Lower lobe of right lung (tissue), 2 donors: ENCODE data around the gene DCHS2. TPM values are rescaled to one million over a fixed set of nuclear protein-coding genes. Genes with fewer than 3 reads are reported as not detected.

ENCODE experiments used
- ATAC-seq, 2 donors: fragments of 200-7000 bp; cut with Tn5 transposase; one replicate each; pipeline ENCODE4 v1.9.1; 2020 to 2022; ENCODE audit warnings: mild to moderate bottlenecking in 2 of 2, moderate library complexity in 2 of 2
- DNase-seq: peaks from one replicate; pipeline ENCODE4 v3.0.0-alpha.2; 2020
- H3K27ac ChIP-seq: fragments of 200-600 bp; one replicate; pipeline ENCODE4 v1.8.0; 2022
- H3K27me3 ChIP-seq: fragments of 200-600 bp; one replicate; pipeline ENCODE4 v1.8.0; 2022; ENCODE audit warnings: low read depth
- H3K36me3 ChIP-seq: fragments of 200-600 bp; one replicate; pipeline ENCODE4 v1.8.0; 2022; ENCODE audit warnings: mild to moderate bottlenecking
- H3K4me1 ChIP-seq: fragments of 200-600 bp; one replicate; pipeline ENCODE4 v1.8.0; 2022
- H3K4me3 ChIP-seq: fragments of 200-600 bp; one replicate; pipeline ENCODE4 v1.8.0; 2022; ENCODE audit warnings: mild to moderate bottlenecking
- H3K9me3 ChIP-seq: fragments of 200-600 bp; one replicate; pipeline ENCODE4 v1.8.0; 2022
- intact Hi-C: fragments of 100-400 bp; cut with DNase I; formaldehyde crosslinking; loops from one replicate; pipeline ENCODE4 v1.11.0; 2022
- total RNA-seq: library from RNA; stranded (reverse); fragmentation: NEBNext Ultra II Directional; extraction: Animal tissue kit (Norgen Biotek cat#: 25700); gene quantifications from one replicate; pipeline ENCODE4 v1.2.1, GENCODE V29; 2021
- TF ChIP-seq, protein P1 (sequence below): fragments of 200-600 bp; IDR thresholded peaks from one replicate; pipeline ENCODE4 v1.8.0; 2022; ENCODE audit warnings: antibody characterized with exemption, mild to moderate bottlenecking
- donor health status: DM: no; HTN: yes; CAD: no; lungs with severe emphysema.

DCHS2 gene
- total RNA-seq, 1 donor from 2014 or later: 0.53 TPM

DNA sequence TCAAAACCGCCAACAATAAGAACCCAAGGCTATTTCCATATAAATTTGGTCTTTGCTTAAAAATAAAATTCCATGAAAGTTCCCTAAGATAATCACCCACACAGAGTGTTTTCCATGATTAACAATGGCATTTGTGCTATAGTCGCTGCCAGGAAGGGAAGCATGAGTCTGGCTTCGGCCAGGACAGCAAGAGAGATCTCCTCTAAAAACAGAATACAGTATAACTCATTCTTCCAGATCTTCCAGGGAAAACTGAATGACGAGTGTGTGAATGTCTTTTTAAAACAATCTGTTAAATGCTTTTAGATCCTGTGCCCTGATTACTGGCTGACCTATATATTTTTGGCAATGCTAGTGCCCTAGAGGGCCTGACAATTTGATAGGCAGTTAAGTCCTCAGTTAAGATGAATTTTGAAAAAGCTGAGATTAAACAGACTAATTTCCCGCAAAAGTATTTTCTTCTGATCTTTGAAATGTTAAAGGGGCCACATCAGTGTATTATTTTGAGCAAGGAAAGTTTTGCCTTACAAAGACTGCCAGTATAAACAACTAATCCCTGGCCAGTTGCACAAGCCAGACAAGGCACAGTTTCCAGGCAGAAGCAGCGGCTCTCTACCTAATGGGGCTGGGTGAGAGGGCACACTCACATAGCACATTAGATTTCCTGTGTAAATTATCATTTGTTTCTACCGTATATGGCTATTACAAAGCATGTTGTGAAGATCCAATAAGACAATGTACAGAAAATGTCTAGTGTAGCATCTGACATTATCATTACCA, 127.3 kb downstream of the DCHS2 start:
- Histone ChIP-seq H3K27ac (no peak overlapping the region), H3K4me3 (no peak overlapping the region), H3K4me1 (no peaks in the 10 kb centered on the region), H3K9me3 (no peaks in the 10 kb centered on the region), H3K27me3 (no peaks in the 10 kb centered on the region), H3K36me3 (no peaks in the 10 kb centered on the region)
- DNase-seq: no peak
- intact Hi-C loops: no loop called here
- TF ChIP-seq, protein P1, sequence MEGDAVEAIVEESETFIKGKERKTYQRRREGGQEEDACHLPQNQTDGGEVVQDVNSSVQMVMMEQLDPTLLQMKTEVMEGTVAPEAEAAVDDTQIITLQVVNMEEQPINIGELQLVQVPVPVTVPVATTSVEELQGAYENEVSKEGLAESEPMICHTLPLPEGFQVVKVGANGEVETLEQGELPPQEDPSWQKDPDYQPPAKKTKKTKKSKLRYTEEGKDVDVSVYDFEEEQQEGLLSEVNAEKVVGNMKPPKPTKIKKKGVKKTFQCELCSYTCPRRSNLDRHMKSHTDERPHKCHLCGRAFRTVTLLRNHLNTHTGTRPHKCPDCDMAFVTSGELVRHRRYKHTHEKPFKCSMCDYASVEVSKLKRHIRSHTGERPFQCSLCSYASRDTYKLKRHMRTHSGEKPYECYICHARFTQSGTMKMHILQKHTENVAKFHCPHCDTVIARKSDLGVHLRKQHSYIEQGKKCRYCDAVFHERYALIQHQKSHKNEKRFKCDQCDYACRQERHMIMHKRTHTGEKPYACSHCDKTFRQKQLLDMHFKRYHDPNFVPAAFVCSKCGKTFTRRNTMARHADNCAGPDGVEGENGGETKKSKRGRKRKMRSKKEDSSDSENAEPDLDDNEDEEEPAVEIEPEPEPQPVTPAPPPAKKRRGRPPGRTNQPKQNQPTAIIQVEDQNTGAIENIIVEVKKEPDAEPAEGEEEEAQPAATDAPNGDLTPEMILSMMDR: no peak
- no peak for ATAC-seq

DNA sequence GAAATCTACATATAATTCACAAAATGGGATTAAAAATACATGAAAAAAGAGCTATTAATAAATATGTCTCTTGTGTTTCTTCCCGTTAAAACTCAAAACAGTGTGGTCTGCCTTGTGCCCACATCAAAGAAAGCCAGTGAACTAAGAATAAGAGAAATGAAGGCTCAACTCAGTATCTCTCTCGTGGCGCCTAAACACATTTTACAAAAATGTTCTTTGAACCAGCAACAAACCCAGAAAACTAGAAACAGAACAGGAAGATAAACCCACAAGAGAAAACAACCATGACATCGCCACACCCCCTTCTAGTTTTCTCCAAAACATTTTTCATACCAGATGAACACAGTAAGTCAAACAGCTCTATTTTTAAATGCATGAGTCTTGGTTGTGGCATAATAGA, 130.1 kb downstream of the DCHS2 start:
- no peaks in the 10 kb centered on the region for H3K4me1 ChIP-seq
- TF ChIP-seq, protein P1: no peak
- no peaks in the 10 kb centered on the region for H3K27me3 ChIP-seq
- ATAC-seq (no peak), DNase-seq (no peak)
- no peaks in the 10 kb centered on the region for H3K36me3 ChIP-seq
- no peak overlapping the region for H3K27ac ChIP-seq
- H3K9me3 ChIP-seq: no peaks in the 10 kb centered on the region
- H3K4me3 ChIP-seq: no peak overlapping the region
- intact Hi-C loops: no loop called here

DNA sequence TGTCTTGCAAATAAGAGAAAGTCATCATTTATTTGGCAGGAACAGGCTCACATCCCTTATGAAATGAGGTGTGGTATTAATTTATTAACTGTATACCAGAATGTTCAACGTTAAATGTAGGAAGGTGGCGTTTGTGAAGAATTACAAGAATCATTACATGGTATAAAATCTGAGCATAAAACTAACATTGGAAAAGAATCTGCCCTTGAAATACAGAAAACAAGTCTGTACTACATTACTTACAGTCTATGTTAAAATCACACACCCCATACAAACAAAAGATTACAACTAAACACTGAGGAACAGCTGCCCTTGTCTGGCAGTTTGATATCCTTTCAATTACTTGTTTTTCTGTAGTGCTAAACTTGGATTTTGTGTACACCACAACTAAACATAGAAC, 131.1 kb downstream of the DCHS2 start:
- Histone ChIP-seq H3K9me3 (no peaks in the 10 kb centered on the region), H3K4me3 (no peak overlapping the region), H3K4me1 (no peaks in the 10 kb centered on the region), H3K27ac (no peak overlapping the region), H3K36me3 (no peaks in the 10 kb centered on the region), H3K27me3 (no peaks in the 10 kb centered on the region)
- intact Hi-C loops: no loop called here
- ATAC-seq: no peak
- TF ChIP-seq, protein P1: no peak
- DNase-seq: no peak

DNA sequence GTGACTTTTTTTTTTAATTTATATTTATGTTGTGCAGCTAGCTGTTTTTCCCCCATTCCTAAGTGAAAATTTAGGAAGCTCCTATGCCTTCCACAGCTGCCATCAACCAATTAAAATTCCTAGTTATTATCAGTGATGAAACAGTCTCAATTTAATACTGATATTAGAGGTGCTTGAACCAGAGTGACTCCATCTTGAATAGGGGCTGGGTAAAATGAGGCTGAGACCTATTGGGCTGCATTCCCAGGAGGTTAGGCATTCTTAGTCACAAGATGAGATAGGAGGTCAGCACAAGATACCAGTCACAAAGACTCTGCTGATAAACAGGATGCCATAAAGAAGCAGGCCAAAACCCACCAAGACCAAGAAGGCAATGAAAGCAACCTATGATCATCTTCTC, 136.7 kb downstream of the DCHS2 start:
- no peaks in the 10 kb centered on the region for H3K27me3 ChIP-seq
- H3K4me1 ChIP-seq: no peaks in the 10 kb centered on the region
- TF ChIP-seq, protein P1: no peak
- DNase-seq (no peak), ATAC-seq (no peak)
- H3K36me3 ChIP-seq: no peaks in the 10 kb centered on the region
- H3K9me3 ChIP-seq: no peaks in the 10 kb centered on the region
- no peak overlapping the region for H3K4me3 ChIP-seq
- H3K27ac ChIP-seq: no peak overlapping the region
- intact Hi-C loops: no loop called here

DNA sequence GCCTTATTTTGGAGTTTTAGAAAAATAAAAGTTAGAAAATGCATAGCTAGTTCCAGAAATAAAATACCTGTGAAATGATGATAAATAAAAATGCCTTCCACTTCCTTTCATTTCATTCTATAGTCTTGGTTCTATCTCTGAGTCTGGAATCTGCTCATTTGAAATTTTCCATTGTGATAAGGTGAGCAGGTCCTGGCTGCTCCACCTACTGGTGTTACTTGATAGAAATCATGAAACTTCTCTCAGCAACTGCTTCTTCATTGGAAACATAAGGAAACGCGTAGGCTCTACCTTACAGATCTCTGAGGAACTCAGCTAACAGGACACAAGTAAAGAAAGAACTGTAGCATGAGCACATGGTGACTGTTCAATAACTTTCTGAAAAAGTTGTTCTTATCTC, 141.8 kb downstream of the DCHS2 start:
- no peaks in the 10 kb centered on the region for H3K9me3 ChIP-seq
- intact Hi-C loops: no loop called here
- ATAC-seq (no peak), DNase-seq (no peak)
- H3K27me3 ChIP-seq: no peaks in the 10 kb centered on the region
- no peak overlapping the region for H3K27ac ChIP-seq
- no peaks in the 10 kb centered on the region for H3K4me1 ChIP-seq
- H3K4me3 ChIP-seq: no peak overlapping the region
- no peaks in the 10 kb centered on the region for H3K36me3 ChIP-seq
- TF ChIP-seq, protein P1: peak; percentile 11
